KOPT-K1 (cell line): ENCODE measurements around the gene GFRA3.
"Not testable (repeated sequence)": the region's sequence is repeated elsewhere in the genome, so short reads cannot be mapped to it uniquely, and the experiment has no call there.

Source experiments
- H3K27ac ChIP-seq: fragments of 200-600 bp; sonication (generic); 2 replicates; pipeline ENCODE4 v1.5.1; 2016; ENCODE audit warnings: antibody characterized with exemption, mild to moderate bottlenecking, low read depth, low read length; ENCODE audit not compliant: poor library complexity, severe bottlenecking
- H3K36me3 ChIP-seq: fragments of 200-600 bp; sonication (generic); 2 replicates; pipeline ENCODE4 v1.5.1; 2017; ENCODE audit warnings: antibody characterized with exemption, mild to moderate bottlenecking, low read length, moderate library complexity; ENCODE audit not compliant: insufficient read depth
- H3K9me3 ChIP-seq: fragments of 200-600 bp; sonication (generic); 2 replicates; pipeline ENCODE4 v1.5.1; 2017; ENCODE audit warnings: antibody characterized with exemption, low read length, mild to moderate bottlenecking; ENCODE audit not compliant: insufficient read depth, poor library complexity, severe bottlenecking

GFRA3 gene

DNA sequence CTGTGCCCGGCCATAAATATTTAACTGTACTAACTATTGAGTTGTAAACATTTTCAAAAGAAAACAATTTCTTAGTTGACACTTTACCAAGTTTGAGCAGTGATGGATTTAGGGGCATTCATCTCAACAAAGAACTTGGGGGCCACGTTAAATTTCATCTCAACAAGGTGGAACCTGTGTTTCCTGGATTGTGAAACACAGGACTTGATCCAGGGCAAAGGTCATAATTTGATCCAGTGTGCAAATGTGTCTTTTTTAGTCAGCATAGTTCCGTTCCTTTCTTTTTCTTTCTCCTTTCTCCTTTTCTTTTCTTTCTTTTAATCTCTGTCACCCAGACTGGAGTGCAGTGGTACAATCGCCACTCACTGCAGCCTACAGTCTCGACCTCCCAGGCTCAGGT lies 3.1 kb downstream of the GFRA3 start:
- no peak overlapping the region for H3K27ac ChIP-seq
- H3K9me3 ChIP-seq: no peaks in the 10 kb centered on the region
- no peaks in the 10 kb centered on the region for H3K36me3 ChIP-seq

GRCh38 chr5:138264183-138264582 lies 10.2 kb downstream of the GFRA3 start:
- no peaks in the 10 kb centered on the region for H3K36me3 ChIP-seq
- H3K27ac ChIP-seq: no peak overlapping the region
- no peaks in the 10 kb centered on the region for H3K9me3 ChIP-seq

DNA sequence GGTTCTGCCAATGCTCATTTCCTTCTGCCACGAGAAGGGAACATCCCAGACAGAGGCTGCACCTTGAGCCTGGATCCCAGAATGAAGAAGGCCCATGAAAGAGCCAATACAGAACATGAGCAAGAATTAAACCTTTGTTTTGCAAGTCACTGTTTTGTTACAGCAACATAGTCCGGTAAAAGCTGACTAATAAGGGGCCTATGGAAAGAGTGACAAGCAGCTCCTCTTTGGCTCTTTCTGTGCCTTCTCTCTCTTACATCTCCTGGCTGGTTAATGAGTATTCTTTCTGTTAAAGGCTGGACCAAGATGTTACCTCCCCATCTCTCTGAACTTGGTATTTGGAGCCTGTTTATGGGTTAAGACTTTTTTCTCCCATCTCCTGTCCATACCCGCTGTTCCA lies 10.8 kb downstream of the GFRA3 start:
- Histone ChIP-seq H3K27ac (no peak overlapping the region), H3K9me3 (no peaks in the 10 kb centered on the region)

DNA sequence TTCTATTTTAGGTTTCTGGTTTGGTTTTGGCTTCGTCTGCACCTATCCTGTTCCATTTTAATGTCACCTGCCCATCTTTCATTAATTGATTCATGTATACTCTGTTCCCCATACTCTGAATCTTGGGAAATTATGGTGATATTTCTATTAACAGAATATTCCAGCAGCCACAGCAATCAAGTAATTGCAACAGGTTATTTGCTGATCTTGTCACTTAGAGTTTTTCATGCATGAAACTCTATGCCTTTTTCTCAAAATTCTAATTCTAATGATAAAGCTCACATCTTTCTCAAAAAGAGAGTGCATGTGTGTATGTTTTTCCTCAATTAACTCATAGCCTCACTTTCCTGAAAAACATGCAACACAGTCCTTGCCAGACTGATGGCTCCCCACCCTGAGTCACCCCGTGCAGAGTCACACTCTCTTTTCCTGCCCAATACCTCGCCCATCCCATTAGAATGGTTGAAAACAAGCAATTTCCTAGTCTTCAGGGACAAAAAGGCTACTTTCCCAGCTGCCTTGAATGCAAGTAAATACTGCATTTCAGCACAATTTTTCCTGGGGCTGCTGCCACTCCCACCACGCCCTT lies 15.6 kb downstream of the GFRA3 start:
- no peaks in the 10 kb centered on the region for H3K36me3 ChIP-seq
- no peak overlapping the region for H3K27ac ChIP-seq
- H3K9me3 ChIP-seq: no peaks in the 10 kb centered on the region

More for the DNA sequence above, 10.8 kb downstream of the GFRA3 start:
- no peaks in the 10 kb centered on the region for H3K36me3 ChIP-seq

DNA sequence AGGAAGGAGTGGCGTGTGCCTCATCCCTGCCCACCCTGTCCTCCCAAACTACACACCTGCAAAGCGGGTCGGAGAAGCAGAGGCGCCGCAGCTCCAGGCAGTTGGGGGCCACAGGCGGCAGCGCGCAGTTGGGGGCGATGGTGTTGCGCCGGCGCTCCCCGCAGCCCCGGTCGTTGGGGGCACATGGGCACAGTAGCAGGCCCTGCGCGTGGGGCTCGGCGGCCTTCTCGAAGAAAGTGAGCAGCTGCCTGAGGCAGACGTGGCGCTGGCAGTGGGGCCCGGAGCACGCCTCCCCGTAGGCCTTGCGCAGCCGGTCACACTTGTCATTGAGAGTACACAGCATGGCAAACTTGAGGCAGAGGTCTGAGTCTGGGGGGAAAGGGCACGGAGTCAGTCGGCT lies 16.8 kb downstream of the GFRA3 start:
- Histone ChIP-seq H3K27ac (no peak overlapping the region), H3K36me3 (no peaks in the 10 kb centered on the region), H3K9me3 (no peaks in the 10 kb centered on the region)

DNA sequence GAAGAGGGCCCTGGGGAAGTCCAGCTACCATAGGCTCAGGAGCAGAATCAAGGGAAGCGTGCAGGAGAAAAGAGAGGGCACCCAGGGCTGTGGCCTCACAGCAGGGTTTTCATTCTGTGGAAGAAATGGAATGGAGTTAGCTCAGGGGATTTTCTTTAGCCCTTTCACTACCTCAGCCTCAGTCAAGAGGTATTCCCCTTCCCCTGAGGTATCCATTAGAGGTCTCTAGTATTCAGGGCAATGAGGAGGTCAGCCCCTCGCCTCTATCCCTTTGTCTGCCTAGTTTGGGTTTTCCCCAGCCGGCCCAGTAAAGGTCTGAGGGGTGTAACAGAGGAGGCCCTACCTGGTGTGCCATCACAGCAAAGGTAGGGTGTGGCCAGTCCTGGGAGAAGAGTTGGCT lies 21.5 kb downstream of the GFRA3 start:
- no peaks in the 10 kb centered on the region for H3K36me3 ChIP-seq
- H3K27ac ChIP-seq: no peak overlapping the region
- no peaks in the 10 kb centered on the region for H3K9me3 ChIP-seq

DNA sequence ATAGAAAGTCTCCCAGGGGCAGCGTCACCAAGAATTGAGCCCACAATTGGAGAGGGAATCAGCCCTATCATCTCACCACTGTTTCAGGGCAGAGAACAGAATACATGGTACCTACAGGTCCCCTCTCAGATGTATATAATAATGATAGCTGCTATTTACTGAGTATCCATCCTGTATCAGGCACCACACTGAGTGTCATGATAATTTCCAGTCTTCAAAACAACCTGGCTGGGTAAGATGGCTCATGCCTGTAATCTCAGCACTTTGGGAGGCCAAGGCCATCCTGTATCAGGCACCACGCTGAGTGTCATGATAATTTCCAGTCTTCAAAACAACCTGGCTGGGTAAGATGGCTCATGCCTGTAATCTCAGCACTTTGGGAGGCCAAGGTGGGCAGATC lies 26.6 kb downstream of the GFRA3 start:
- H3K27ac ChIP-seq, H3K36me3 ChIP-seq, H3K9me3 ChIP-seq: not testable (repeated sequence)

DNA sequence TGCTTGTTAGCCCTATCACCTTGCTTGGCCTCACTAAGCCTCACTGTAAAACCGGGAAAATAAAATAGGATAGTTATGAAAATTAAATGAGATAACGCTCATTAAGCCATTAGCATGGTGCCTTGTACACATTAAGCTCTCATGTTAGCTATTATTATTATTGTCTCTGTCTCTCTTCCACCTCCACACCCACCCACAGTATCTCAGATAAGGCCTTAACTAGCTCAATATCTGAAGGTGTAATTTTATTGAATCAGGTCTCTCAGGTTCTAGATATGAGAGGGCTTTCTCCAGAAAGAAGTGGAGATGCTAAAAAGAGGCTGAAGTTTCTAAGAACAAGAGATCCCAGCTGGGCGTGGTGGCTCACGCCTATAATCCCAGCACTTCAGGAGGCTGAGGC lies 27.6 kb downstream of the GFRA3 start:
- Histone ChIP-seq H3K27ac (no peak overlapping the region), H3K36me3 (no peaks in the 10 kb centered on the region), H3K9me3 (no peaks in the 10 kb centered on the region)

DNA sequence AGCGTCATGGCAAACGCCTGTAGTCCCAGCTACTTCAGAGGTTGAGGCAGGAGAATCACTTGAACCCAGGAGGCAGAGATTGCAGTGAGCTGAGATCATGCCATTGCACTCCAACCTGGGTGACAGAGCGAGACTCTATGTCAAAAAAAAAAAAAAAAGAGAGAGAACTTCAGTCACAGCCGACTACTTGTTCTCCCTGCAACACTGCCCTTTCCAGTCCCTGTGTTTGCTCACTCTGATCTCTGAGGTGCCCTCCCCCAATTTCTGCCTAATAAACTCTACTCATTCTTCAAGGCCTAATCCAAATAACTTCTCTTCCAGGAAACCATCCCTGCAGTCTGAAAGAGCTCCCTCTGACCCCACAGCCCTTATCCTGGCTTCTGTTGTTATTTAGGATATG lies 28.1 kb downstream of the GFRA3 start:
- H3K27ac ChIP-seq: no peak overlapping the region
- H3K36me3 ChIP-seq: no peaks in the 10 kb centered on the region
- H3K9me3 ChIP-seq: no peaks in the 10 kb centered on the region

- Histone ChIP-seq H3K27ac (no peak overlapping the region), H3K36me3 (no peaks in the 10 kb centered on the region), H3K9me3 (no peaks in the 10 kb centered on the region)
These were observed 28.7 kb downstream of the GFRA3 start for GRCh38 chr5:138245717-138246116.

GRCh38 chr5:138243794-138244193 lies 30.6 kb downstream of the GFRA3 start:
- H3K27ac ChIP-seq: no peak overlapping the region
- no peaks in the 10 kb centered on the region for H3K36me3 ChIP-seq
- H3K9me3 ChIP-seq: no peaks in the 10 kb centered on the region

GRCh38 chr5:138241688-138242571 lies 32.5 kb downstream of the GFRA3 start:
- H3K27ac ChIP-seq: no peak overlapping the region
- H3K9me3 ChIP-seq: no peaks in the 10 kb centered on the region
- H3K36me3 ChIP-seq: no peaks in the 10 kb centered on the region

DNA sequence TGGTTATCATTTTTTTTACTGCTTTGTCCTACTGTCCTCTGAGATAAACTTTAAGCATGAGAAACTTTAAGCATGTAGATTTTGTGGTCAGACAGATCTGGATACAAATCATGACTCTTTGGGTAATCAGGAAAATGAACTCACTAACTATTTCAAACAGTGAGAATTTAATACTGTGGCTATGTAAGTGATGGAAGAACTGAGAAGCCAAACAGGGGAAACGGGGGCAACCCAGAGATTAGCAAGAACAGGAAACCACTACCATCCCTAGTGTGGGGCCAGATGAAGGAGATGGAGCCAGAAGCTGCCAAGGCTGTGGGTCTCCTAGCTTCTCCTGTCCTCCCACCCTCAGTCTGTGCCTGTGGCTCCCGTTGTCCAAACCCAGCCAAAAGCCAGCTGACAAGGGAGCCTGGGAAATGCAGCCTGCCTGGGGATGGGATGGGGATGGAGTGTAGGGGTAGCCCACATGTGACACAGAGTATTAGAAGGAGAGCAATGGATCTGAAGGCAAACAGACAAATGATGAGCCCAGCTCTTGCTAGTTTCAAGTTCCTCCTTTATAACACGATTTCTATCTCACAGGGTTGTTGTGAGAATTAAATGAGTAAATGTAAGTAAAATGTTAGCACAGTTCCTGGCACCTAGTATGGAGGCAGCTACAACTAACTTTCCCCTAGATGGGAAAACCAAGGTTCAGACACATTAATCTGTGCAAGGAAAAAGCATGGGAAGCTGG lies 33.6 kb downstream of the GFRA3 start:
- no peaks in the 10 kb centered on the region for H3K36me3 ChIP-seq
- H3K27ac ChIP-seq: no peak overlapping the region
- no peaks in the 10 kb centered on the region for H3K9me3 ChIP-seq

- no peaks in the 10 kb centered on the region for H3K36me3 ChIP-seq
- H3K9me3 ChIP-seq: no peaks in the 10 kb centered on the region
- H3K27ac ChIP-seq: no peak overlapping the region
These were observed 36.4 kb downstream of the GFRA3 start for GRCh38 chr5:138238034-138238433.

- H3K27ac ChIP-seq: no peak overlapping the region
- no peaks in the 10 kb centered on the region for H3K9me3 ChIP-seq
- no peaks in the 10 kb centered on the region for H3K36me3 ChIP-seq
These were observed 39.8 kb downstream of the GFRA3 start for GRCh38 chr5:138234651-138235050.
